ENCODE data around the gene ZSCAN16. TPM values are rescaled to one million over a fixed set of nuclear protein-coding genes. Genes with fewer than 3 reads are reported as not detected.

Gene ZSCAN16
- total and polyA plus RNA-seq, 12 donors: 1.4 to 5.6 (median 2.1) TPM

- ATAC-seq (no peak), DNase-seq (peak in 1 of 2 donors; percentile 16)
- Histone ChIP-seq H3K4me3 (no peak overlapping the region), H3K36me3 (peaks cover 0 to 40% (median 7%) of the 10 kb centered on the region in 9 donors), H3K4me1 (peaks cover 0 to 43% (median 22%) of the 10 kb centered on the region in 9 donors), H3K27me3 (no peaks in the 10 kb centered on the region), H3K9me3 (no peaks in the 10 kb centered on the region), H3K27ac (no peak overlapping the region)
- intact Hi-C loops (cut with DNase I): loop anchor here in 6 of 10 donors (5.0 to 10.0 kb wide), 4 partner anchors 91 to 223 kb away; partner anchors contain the start of genes NKAPL (in 4 of the 6), ZKSCAN4 (in 4 of the 6) and ZSCAN9 (in 1 of the 6)
- peak in 7 of 9 donors; percentile 21 to 59 (median 52) for TF ChIP-seq CTCF (IDR thresholded peaks at IDR 0.05)
- 52 to 53% methylated on average over 3 of the region's 3 CpGs for WGBS, 2 donors
Observed at GRCh38 chr6:28134015-28134414, 9.6 kb downstream of the ZSCAN16 start.

- Histone ChIP-seq H3K36me3 (peaks cover 0 to 33% (median 4%) of the 10 kb centered on the region in 9 donors), H3K4me1 (peaks cover 0 to 43% (median 22%) of the 10 kb centered on the region in 9 donors), H3K27ac (no peak overlapping the region), H3K27me3 (no peaks in the 10 kb centered on the region), H3K4me3 (no peak overlapping the region), H3K9me3 (no peaks in the 10 kb centered on the region)
- WGBS, 2 donors: 63 to 69% methylated on average over 1 of the region's 1 CpG
- TF ChIP-seq CTCF (IDR thresholded peaks at IDR 0.05): no peak
- intact Hi-C loops (cut with DNase I): loop anchor here (5.0 to 10.0 kb wide), 9 partner anchors 88 to 223 kb away; partner anchors contain the start of genes ZKSCAN4 (in 5 of the 10), NKAPL (in 4 of the 10), ZSCAN31 (in 2 of the 10) and ZSCAN9 (in 2 of the 10)
- DNase-seq (no peak), ATAC-seq (no peak)
Observed at GRCh38 chr6:28134716-28135115, 10.3 kb downstream of the ZSCAN16 start.

- Histone ChIP-seq H3K9me3 (no peaks in the 10 kb centered on the region), H3K27ac (peak overlapping the region in 4 of 10 donors; percentile 89 to 97 (median 92)), H3K36me3 (peaks cover 0 to 26% (median 0%) of the 10 kb centered on the region in 9 donors), H3K4me3 (peak overlapping the region in 5 of 10 donors; percentile 71 to 84 (median 79)), H3K4me1 (peaks cover 0 to 49% (median 22%) of the 10 kb centered on the region in 9 donors), H3K27me3 (no peaks in the 10 kb centered on the region)
- no peak for TF ChIP-seq CTCF (IDR thresholded peaks at IDR 0.05)
- ATAC-seq: no peak
- 18 to 21% methylated on average over 3 of the region's 3 CpGs for WGBS, 2 donors
- intact Hi-C loops (cut with DNase I): loop anchor here (5.0 to 10.0 kb wide), 9 partner anchors 87 to 222 kb away; partner anchors contain the start of genes ZKSCAN4 (in 5 of the 10), NKAPL (in 4 of the 10), ZSCAN31 (in 2 of the 10) and ZSCAN9 (in 2 of the 10)
- DNase-seq: no peak
Observed at GRCh38 chr6:28135393-28135792, 11.0 kb downstream of the ZSCAN16 start.

GRCh38 chr6:28136585-28137504 is 12.4 kb downstream of the ZSCAN16 start:
- Histone ChIP-seq H3K36me3 (peaks cover 0 to 12% (median 0%) of the 10 kb centered on the region in 9 donors), H3K4me3 (peak overlapping the region; percentile 69 to 93 (median 78)), H3K9me3 (no peaks in the 10 kb centered on the region), H3K4me1 (peaks cover 0 to 58% (median 24%) of the 10 kb centered on the region in 9 donors), H3K27ac (peak overlapping the region; percentile 81 to 97 (median 94)), H3K27me3 (no peaks in the 10 kb centered on the region)
- 0% methylated on average over 58 of the region's 58 CpGs for WGBS, 2 donors
- DNase-seq: peak; percentile 88 to 94
- no peak for TF ChIP-seq CTCF (IDR thresholded peaks at IDR 0.05)
- ATAC-seq: peak; percentile 92 to 96 (median 93)
- intact Hi-C loops (cut with DNase I): loop anchor here (1.0 to 10.0 kb wide), 14 partner anchors 13 to 220 kb away; partner anchors contain the start of genes ZKSCAN4 (in 5 of the 10), NKAPL (in 4 of the 10), ZSCAN31 (in 2 of the 10) and ZSCAN9 (in 2 of the 10)
